GM21576 (cell line): Measurements from ENCODE around the gene HLA-DRB1.
"Not testable (repeated sequence)": the region's sequence is repeated elsewhere in the genome, so short reads cannot be mapped to it uniquely, and the experiment has no call there.

ENCODE experiments used
- ATAC-seq: cut with Tn5 transposase; IDR thresholded peaks from one replicate; pipeline ENCODE4 v1.9.1; 2021; ENCODE audit warnings: mild to moderate bottlenecking, moderate library complexity; ENCODE audit not compliant: unreplicated experiment

HLA-DRB1 gene

GRCh38 chr6:32589596-32590449 lies at the start of gene HLA-DRB1:
HLA-DRB1 (minus strand) TSS chr6:32589848; CDS start chr6:32589742, 106 bp downstream.
- ATAC-seq: peak; percentile 97

- no peak for ATAC-seq
These were observed 49.0 kb upstream of the HLA-DRB1 start for GRCh38 chr6:32638532-32639219.

GRCh38 chr6:32637883-32638282 lies 48.2 kb upstream of the HLA-DRB1 start:
- ATAC-seq: no peak

GRCh38 chr6:32637219-32637880 lies 47.7 kb upstream of the HLA-DRB1 start, which contains the start of gene HLA-DQA1:
HLA-DQA1 (plus strand) TSS chr6:32637406; CDS start chr6:32637459, 53 bp downstream.
- ATAC-seq: peak; percentile 78

- no peak for ATAC-seq
These were observed 46.0 kb upstream of the HLA-DRB1 start for GRCh38 chr6:32635526-32636123.

- not testable (repeated sequence) for ATAC-seq
These were observed 40.1 kb upstream of the HLA-DRB1 start for GRCh38 chr6:32629793-32630192.

- no peak for ATAC-seq
These were observed 38.2 kb upstream of the HLA-DRB1 start for GRCh38 chr6:32627831-32628230.

- no peak for ATAC-seq
These were observed 37.6 kb upstream of the HLA-DRB1 start for GRCh38 chr6:32627249-32627648.

- ATAC-seq: no peak
These were observed 35.5 kb upstream of the HLA-DRB1 start for GRCh38 chr6:32625137-32625536.

- ATAC-seq: no peak
These were observed 34.9 kb upstream of the HLA-DRB1 start for GRCh38 chr6:32624565-32624964.

GRCh38 chr6:32623693-32624092 lies 34.0 kb upstream of the HLA-DRB1 start:
- no peak for ATAC-seq

- peak; percentile 55 for ATAC-seq
These were observed 33.1 kb upstream of the HLA-DRB1 start for GRCh38 chr6:32622545-32623401.

- no peak for ATAC-seq
These were observed 31.7 kb upstream of the HLA-DRB1 start for GRCh38 chr6:32621372-32621771.

- no peak for ATAC-seq
These were observed 28.1 kb upstream of the HLA-DRB1 start for GRCh38 chr6:32617751-32618150.

GRCh38 chr6:32615885-32616532 lies 26.4 kb upstream of the HLA-DRB1 start:
- no peak for ATAC-seq

GRCh38 chr6:32614366-32615081 lies 24.9 kb upstream of the HLA-DRB1 start:
- no peak for ATAC-seq

GRCh38 chr6:32613475-32613874 lies 23.8 kb upstream of the HLA-DRB1 start:
- no peak for ATAC-seq

- ATAC-seq: no peak
These were observed 21.1 kb upstream of the HLA-DRB1 start for GRCh38 chr6:32610682-32611296.
